Measurements from ENCODE around the gene MYCBPAP.
A peak's percentile ranks its signal among the peaks of the same experiment; 100 is the strongest.

The MYCBPAP gene

DNA sequence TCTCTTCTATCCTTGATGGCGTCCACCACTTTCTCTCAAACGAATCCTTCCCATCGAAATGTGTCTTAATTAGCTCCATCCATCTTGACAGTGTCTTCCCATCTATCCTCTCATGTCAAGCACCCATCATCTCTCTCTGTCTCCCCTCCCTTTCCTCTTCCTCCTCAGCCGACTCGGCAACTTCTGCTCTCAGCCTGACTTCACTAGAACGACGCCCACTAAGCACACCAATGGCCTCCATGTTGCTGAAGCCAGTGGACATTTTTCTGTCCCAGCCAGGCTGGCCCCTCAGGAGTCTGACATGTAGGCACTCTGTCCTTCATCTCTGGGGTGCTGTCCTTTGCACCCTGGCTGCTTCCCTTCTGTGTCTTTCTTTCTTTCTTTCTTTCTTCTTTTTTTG lies 36.3 kb downstream of the MYCBPAP start:
- TF ChIP-seq EZH2 (IDR thresholded peaks at IDR 0.05; ENCODE audit: borderline replicate concordance, low read length) = no peak
- TF ChIP-seq, protein P1, sequence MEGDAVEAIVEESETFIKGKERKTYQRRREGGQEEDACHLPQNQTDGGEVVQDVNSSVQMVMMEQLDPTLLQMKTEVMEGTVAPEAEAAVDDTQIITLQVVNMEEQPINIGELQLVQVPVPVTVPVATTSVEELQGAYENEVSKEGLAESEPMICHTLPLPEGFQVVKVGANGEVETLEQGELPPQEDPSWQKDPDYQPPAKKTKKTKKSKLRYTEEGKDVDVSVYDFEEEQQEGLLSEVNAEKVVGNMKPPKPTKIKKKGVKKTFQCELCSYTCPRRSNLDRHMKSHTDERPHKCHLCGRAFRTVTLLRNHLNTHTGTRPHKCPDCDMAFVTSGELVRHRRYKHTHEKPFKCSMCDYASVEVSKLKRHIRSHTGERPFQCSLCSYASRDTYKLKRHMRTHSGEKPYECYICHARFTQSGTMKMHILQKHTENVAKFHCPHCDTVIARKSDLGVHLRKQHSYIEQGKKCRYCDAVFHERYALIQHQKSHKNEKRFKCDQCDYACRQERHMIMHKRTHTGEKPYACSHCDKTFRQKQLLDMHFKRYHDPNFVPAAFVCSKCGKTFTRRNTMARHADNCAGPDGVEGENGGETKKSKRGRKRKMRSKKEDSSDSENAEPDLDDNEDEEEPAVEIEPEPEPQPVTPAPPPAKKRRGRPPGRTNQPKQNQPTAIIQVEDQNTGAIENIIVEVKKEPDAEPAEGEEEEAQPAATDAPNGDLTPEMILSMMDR (IDR thresholded peaks at IDR 0.05; ENCODE audit: low read length) = no peak
- Histone ChIP-seq H3K4me1 (ENCODE audit: insufficient read depth, low read length, severe bottlenecking) (peaks cover 16% of the 10 kb centered on the region), H3K9me2 (ENCODE audit: low read depth, low read length) (no peaks in the 10 kb centered on the region), H3K9me3 (ENCODE audit: low read length) (no peaks in the 10 kb centered on the region), H3K79me2 (ENCODE audit: insufficient read depth, low read length) (no peaks in the 10 kb centered on the region), H4K20me1 (ENCODE audit: insufficient read depth, low read length) (no peaks in the 10 kb centered on the region), H3K27ac (ENCODE audit: low read depth, low read length, poor library complexity, severe bottlenecking) (no peak overlapping the region), H3K4me3 (ENCODE audit: low read depth, low read length, poor library complexity, severe bottlenecking) (no peak overlapping the region), H3K9ac (ENCODE audit: low read length) (no peak overlapping the region), H2AFZ (ENCODE audit: low read length) (no peak overlapping the region), H3F3A (ENCODE audit: insufficient read depth, low read length) (no peaks in the 10 kb centered on the region), H3K4me2 (ENCODE audit: low read length) (no peak overlapping the region), H3K36me3 (ENCODE audit: insufficient read depth, low read length) (no peaks in the 10 kb centered on the region), H3K27me3 (ENCODE audit: insufficient read depth, low read length) (no peaks in the 10 kb centered on the region; the same call in 1 of the 2 replicates)

DNA sequence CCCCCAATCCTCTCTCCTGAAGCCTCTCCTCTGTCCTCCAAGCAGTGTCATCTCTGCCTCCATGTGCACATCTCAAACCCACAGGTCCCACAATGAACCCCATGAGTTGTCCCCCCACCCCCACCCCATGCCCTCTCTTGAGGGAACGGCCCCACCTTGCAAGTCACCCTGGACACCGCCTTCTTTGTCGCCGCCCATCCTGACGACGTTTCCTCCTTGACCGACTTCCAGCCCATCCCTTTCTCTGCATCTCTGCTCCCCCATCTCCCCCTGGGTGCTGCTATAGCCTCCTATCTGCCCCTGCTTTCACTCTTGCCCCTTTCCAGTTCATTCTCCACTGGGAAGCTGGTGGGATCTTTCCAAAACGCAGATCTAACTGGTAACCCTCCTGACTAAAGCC lies 37.1 kb downstream of the MYCBPAP start:
- Histone ChIP-seq H3K27me3 (ENCODE audit: insufficient read depth, low read length) (no peaks in the 10 kb centered on the region; the same call in 1 of the 2 replicates), H3K9me3 (ENCODE audit: low read length) (no peaks in the 10 kb centered on the region), H3K4me3 (ENCODE audit: low read depth, low read length, poor library complexity, severe bottlenecking) (no peak overlapping the region), H3K4me2 (ENCODE audit: low read length) (no peak overlapping the region), H3K9ac (ENCODE audit: low read length) (no peak overlapping the region), H3K4me1 (ENCODE audit: insufficient read depth, low read length, severe bottlenecking) (peaks cover 16% of the 10 kb centered on the region), H3K9me2 (ENCODE audit: low read depth, low read length) (no peaks in the 10 kb centered on the region), H3K36me3 (ENCODE audit: insufficient read depth, low read length) (no peaks in the 10 kb centered on the region), H3F3A (ENCODE audit: insufficient read depth, low read length) (no peaks in the 10 kb centered on the region), H2AFZ (ENCODE audit: low read length) (no peak overlapping the region), H4K20me1 (ENCODE audit: insufficient read depth, low read length) (no peaks in the 10 kb centered on the region), H3K27ac (ENCODE audit: low read depth, low read length, poor library complexity, severe bottlenecking) (no peak overlapping the region), H3K79me2 (ENCODE audit: insufficient read depth, low read length) (no peaks in the 10 kb centered on the region)
- TF ChIP-seq, protein P1 (IDR thresholded peaks at IDR 0.05; ENCODE audit: low read length) = no peak
- no peak for TF ChIP-seq EZH2 (IDR thresholded peaks at IDR 0.05; ENCODE audit: borderline replicate concordance, low read length)

DNA sequence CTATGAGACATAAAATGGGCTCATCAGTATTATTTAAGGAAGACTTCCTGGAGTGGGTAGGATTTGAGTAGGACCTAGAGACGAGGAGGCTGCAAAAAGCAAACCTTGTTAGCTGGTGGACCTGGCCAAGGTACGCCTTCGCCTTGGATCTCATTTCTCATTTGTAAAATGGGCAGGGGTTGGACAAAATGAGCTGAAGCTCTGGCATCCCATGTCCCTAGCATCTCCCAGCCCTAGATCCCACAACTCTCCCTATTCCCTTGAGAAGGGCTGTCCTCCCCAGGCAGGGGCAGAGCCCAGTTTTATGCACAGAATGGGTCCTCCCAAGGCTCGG lies 38.4 kb downstream of the MYCBPAP start:
- peak overlapping the region; percentile 77 for H3K4me2 ChIP-seq (ENCODE audit: low read length)
- TF ChIP-seq, protein P1 (IDR thresholded peaks at IDR 0.05; ENCODE audit: low read length) = no peak
- TF ChIP-seq EZH2 (IDR thresholded peaks at IDR 0.05; ENCODE audit: borderline replicate concordance, low read length) = no peak
- H3K9me2 ChIP-seq (ENCODE audit: low read depth, low read length) = no peaks in the 10 kb centered on the region
- H3K4me3 ChIP-seq (ENCODE audit: low read depth, low read length, poor library complexity, severe bottlenecking) = peak overlapping the region; percentile 58
- H3K9ac ChIP-seq (ENCODE audit: low read length) = no peak overlapping the region
- H2AFZ ChIP-seq (ENCODE audit: low read length) = no peak overlapping the region
- peaks cover 12% of the 10 kb centered on the region for H3K4me1 ChIP-seq (ENCODE audit: insufficient read depth, low read length, severe bottlenecking)
- H3K27ac ChIP-seq (ENCODE audit: low read depth, low read length, poor library complexity, severe bottlenecking) = no peak overlapping the region
- H3K27me3 ChIP-seq (ENCODE audit: insufficient read depth, low read length) = no peaks in the 10 kb centered on the region; the same call in 1 of the 2 replicates
- H3K79me2 ChIP-seq (ENCODE audit: insufficient read depth, low read length) = no peaks in the 10 kb centered on the region
- H3K9me3 ChIP-seq (ENCODE audit: low read length) = no peaks in the 10 kb centered on the region
- no peaks in the 10 kb centered on the region for H3F3A ChIP-seq (ENCODE audit: insufficient read depth, low read length)
- H3K36me3 ChIP-seq (ENCODE audit: insufficient read depth, low read length) = no peaks in the 10 kb centered on the region
- no peaks in the 10 kb centered on the region for H4K20me1 ChIP-seq (ENCODE audit: insufficient read depth, low read length)
